Fibroblast of skin of left biceps (primary cell): ENCODE data around the gene IMMP2L.

Source experiments
- DNase-seq, 2 experiments: peaks; one replicate each; pipeline ENCODE4 v3.0.0-alpha.2; 2013; ENCODE audit warnings: low read depth in 2 of 2

The IMMP2L gene

DNA sequence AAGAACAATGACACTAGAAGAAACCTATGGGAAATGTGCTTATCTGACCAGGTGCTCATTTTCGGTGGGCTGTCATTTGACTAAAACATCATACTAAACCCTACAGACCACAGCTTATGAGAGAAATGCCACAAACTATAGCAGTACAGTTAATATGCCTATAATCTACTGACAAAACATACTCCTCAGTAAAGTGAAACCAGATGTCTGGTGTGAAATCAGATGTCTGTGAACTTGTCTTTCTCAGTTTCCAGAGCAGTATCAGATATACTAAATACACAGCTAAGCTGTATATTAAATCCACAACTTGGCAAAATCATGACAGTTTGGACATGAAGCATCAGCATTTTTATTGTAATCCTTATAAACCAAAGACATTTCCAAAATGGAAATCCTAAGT lies 3.3 kb downstream of the IMMP2L start:
- no peak for DNase-seq

DNA sequence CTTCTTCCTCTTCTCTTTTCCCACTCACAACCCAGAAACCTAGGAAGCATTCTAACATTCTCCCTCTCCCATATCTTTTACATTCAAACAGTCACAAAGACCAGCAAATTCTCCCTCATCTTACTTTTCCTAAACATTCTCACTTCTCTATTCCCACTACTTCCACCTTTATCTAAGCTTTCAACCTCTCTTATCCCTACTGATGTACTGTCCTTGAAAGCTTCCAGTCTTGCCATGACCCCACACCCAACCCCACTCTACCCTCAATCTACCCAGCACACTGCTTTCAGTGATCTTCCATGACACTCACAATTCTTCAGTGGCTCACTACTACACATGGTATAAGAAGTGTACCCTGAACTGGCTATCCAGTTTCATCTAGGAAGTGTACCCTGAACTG lies 5.3 kb downstream of the IMMP2L start:
- no peak for DNase-seq

DNA sequence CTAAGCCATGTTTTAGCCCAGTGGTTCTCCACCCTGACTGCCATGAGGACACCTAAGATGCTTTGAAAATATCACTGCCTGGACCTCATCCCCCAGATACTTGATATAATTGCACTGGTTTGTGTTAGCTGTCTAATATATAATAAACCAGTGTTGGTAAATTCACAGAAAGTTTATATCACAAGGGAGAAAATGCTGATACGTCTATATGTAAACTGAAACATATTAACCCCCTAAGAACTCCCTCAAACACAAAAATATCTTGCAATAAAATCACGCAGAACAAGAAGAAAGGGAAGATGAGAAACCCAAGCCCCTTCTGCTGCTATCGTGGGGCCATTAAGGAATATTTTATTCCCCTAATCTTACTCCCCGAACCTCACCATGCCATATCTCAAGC lies 8.2 kb downstream of the IMMP2L start:
- no peak for DNase-seq

DNA sequence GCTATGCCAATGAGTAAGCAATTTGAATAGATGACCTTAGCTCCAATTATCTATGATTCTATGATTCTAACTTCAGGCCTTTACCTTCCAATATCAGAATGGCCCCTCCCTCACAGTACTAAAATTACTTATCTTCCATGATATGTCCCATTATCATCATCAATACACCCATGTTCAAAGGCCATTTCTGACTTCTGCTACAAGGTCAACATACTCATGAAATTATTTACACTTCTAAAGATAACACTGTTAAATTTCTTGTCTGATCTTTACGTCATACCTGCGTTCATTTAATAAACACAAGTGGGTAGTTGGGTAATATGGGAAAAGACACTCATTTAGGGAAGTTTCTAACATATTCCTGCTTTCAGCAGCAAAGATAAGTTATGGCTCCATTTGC lies 21.2 kb downstream of the IMMP2L start:
- no peak for DNase-seq

DNA sequence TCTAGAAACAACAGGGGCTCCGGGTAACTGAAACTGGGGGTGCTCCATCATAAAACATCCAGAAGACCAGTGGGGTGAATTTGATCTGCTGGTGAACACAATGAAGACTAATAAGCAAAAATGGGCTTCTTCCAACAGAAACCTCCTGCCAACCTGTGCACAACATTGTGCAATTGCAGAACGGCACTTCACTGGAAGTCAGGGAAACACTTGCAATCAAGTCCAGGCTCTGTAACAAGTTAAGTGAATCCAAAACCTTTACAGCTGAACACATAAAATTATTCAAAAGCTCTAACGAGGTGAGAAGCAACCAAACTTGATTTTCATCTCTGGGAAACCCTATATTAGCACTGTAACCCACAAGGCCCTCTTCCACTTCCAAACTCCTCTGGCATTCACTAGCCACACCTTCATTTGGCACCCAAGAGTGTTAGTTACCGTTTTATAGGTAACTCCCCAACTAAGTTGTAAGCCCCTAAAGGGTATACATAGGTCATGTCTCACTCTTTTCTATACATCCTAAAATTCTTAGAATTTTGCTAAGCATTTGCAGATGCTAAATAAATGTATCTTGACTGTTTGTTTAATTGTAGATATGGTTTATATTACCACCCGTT lies 22.0 kb downstream of the IMMP2L start:
- no peak for DNase-seq

DNA sequence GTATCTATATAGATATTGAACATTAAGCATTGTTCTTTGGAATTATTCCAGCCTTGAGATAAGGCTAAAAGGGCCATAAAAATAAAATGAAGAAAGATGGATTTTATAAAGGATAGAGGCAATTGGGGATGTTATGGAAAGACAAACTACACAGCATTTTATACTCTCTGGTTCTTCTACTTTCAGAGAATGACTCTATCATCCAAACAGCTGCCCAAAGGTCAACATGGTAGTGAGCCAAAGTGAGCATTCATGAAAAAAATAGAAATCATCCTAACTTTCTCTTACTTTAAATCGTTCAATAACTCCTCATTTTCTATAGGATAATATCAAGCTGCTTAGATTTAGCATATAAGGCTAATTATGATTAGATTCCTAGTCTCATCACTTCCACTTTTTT lies 25.2 kb downstream of the IMMP2L start:
- no peak for DNase-seq

DNA sequence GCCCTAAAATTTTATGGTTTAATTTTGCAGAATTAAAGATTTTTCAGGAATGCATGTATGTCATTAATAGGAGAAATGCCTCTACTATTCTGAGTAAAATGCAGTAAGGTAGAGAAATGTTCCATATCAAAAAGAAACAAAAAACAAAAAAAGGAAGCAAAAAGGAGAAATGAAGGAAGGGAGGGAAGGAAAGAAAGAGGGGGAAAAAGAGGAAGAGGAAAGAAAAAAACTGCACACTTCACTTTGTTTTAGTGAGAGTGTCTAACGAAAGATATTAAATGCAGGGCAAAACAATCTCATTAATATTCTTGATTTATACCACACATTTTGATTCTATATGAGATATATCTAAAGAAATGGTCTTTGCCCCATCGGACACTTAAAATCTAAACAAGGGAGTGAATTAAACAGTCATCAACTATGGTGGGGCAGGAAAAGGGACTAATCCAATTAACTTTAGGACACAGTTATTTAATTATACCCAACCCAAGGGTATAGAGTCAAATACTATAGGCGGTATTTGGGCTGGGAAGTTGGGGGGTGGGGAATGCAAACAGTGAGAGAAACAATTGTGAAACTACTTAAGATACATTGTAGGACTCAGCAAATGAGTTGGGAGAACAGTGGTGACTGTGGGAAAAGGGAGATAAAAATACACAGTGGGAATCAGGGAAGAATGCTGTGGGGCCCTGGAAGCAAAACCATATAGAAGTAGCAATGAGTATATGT lies 27.0 kb downstream of the IMMP2L start:
- no peak for DNase-seq

DNA sequence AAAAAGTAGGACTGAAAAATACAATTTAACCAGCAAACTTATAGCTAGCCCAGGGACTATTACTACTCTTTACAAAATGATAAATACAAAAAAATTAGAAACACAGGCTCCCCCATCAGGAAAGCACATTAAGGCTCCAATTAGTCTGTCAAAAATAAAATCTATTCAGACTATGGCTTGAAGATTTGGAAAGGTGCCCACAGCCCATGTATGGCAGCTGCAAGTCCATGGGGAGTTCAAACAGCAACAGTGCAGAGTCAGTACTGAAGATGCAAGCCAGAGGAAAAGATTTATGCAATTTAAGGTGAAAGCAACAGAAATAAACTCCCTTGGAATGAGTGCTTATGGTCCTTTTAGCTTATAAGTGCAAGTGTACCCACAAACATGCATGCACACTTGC lies 29.7 kb downstream of the IMMP2L start:
- DNase-seq: peak in 1 of 2 experiments; percentile 4

DNA sequence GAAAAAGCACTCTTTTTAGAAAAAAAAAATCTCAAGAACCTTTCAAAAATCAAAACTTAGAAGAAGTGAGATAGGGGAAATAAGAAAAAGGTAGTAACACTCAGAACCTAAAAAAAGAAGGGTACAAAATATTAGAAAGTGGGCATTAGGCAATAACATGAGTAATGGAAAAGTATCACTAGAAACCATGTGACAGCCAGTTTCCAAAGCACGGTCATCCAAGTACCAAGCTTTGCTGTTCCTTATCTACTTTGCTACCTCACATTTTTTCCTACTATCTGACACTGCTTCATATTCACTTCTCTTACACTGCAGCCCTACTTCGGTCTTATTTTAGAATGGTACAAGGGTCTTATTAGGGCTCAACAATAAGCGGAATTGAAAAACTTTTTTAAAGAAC lies 30.3 kb downstream of the IMMP2L start:
- no peak for DNase-seq

DNA sequence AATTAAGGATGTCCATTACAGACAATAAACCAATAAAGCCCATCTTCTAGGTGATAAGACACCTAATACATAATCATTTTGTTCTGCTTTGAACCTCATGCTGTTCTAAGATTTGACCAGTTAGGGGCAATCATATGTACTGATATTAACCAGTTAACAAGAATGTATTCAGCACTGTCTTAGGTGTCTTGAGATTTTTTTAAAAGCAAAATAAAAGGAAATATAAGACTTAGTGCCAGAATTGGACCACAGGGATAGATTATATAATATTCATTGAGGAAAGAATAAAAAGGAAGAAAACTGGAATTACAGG lies 32.0 kb downstream of the IMMP2L start:
- no peak for DNase-seq

DNA sequence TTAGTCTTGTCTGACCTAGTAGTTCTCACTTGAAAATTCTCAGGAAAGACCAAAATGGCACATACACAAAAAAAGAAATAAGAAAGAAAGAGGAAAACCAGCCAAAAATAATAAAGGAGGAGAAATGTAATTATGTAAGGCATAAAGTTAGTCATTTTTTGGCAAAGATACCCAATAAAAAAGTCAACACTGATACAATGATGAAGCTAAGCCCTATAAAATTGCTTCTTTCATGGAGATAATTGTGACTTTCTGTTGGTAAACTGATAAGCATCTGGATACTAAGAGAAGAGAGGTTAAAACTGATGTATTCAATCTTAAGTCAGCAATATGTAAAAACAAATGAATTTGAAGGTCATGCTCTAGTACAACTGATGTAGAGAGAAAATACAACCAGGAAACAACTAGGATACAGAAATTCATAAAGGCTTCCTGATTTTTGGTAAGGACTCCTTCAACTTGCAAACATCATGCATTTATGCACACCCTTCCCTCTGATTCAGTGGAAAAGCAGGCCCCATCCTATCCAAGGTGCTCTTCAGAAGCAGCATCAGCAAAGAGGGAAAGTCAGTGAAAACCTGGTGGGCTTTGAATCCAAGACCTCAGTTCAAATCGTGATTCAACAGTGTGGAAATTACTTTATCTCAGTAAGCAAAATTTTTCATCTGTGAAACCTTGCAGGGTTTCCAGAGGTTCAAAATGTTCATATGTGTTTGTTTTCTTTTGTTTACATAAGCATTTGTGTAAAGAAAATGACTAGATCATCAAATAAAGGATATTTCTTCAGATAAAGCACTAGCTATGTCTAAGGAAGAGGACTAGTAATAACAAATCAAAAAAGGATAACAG lies 32.6 kb downstream of the IMMP2L start:
- no peak for DNase-seq

DNA sequence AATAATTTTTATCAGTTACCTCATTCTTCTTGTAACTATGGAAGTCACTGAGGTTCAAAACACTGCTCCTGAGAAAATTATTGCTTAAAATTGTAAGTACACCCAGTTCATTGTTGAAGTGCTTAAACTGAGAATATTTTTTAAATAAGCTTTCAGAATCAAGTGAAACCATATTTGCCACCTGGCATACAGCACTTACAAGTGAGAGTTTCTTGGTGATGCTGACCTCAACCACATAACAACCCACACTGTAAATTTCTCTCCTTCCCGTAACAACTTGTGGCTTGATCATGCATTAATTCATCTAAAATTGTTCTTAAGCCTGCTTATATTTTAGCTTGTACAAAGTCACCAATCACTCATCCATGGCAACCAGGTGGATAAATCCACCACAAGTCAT lies 34.0 kb downstream of the IMMP2L start:
- no peak for DNase-seq

DNA sequence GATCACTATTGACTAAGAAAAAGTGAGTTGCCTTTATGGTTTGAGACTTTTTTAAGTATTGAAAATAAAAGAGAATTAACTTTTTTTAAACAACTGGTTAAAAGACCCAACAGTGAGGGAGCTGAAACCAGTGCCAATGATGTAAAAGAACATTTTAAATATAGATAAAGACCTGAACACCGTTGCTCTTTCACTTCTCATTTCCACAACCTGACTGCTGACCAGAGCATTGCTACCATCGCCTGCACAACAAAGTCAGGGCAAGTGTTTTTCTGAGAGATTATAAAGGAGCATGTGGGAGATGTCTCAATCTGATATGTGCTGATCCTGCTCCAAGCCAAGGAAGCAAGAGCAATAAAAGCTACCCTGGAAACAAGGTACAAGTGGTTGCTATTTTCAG lies 34.7 kb downstream of the IMMP2L start:
- DNase-seq: no peak

DNA sequence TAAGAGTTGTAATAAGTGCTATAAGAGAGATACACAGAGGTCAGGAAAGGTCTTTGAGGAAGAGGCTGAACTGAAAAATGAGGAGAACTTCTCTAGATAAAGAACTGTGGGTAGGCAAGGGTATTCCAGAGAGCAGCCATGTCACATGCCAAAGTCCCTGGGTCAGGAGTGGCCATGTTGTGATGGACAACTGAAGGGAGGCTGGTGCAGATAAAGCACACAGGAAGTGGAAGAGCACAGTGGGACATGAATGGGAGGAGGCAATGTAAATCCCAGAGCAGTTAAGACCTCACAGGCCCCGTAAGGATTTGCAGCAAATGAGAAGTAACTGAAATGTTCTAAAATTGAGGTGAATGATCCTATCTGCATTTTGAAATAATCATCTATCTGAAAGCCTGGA lies 37.2 kb downstream of the IMMP2L start:
- DNase-seq: no peak

DNA sequence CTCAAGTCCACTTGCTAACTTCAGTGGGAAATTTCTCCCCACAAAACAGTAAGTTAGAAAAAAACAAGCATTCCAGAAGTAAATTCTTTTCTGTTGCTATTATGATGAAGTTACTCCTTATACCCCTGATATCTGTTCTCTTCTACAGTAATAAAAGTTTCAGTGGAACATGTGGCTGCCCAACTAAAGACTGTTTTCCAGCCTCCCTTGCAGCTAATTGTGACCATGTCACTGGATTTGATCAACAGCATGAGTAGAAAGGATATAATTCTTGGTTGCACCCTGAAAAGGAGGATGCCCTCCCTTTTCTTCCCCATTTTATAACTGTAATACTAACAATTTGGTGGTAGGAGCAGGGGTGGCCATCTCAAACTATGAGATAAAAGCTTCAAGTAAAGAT lies 40.6 kb downstream of the IMMP2L start:
- no peak for DNase-seq

DNA sequence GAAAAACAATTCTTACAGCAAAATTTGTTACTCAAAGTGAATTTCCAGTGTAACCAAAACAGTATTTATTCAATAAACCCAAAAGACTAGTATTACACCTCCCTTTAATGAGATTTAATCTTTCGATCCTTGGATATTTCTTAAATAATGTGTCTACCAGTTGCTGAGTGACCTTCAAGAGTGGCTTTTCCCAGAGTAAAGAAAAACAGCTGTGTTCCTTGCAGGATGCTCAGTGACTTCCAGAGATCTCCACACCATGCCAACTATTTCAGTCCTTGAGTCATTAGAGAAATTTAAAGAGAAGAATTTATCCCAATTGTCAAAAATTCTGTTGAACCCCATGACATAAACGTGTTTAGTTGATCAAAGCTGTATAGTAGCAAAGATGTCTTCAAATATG lies 44.0 kb downstream of the IMMP2L start:
- DNase-seq: no peak

DNA sequence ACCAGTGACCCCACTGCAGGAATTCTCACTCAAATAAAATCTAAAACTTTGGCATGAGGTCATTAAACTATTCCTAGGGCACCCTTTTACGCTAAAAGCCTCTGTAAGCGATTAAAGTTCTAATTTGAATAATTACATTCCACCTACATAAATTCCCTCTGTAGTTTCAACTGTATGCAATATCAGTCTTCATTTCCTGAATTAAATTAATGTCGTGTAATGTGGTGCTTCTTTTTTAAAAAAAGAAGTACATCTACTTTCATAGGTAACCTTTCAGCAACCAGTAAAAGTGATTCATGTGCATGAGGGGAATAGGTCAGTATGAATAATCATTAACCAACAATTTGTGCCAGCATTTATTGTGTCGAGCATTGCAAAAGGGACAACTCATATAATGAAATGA lies 44.7 kb downstream of the IMMP2L start:
- no peak for DNase-seq

DNA sequence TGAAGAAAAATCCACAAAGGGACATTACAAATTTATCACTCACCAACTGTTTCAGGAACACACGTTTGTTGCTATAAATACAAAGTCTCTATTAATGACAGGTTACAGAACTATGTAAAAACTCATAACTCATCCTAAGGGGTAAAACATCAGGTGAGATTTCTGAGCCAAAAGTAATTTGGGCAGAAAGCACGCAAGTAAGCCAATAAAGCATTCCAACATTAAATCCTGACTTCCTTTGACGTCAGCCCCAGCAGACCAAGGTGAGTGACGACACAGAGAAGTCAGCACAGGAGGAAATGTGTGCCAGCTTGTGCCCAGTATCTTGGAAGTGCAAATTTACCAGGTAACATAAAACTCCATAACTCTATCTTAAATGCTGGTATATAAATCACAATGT lies 45.7 kb downstream of the IMMP2L start:
- DNase-seq: no peak

DNA sequence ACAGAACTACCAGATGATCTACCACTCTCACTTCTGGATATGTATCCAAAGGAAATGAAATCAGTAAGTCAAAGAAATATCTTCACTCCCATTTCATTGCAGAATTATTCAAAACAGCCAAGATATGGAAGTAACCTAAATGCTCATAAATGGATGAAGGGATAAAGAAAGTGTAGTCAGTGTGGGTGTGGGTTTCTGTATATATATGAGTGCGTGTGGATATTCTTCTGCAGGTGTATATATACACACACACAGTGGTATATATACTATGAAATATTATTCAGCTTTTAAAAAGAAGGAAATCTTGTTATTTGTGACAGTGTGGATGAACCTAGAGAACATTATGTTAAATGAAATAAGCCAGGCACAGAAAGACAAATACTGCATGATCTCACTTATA lies 48.7 kb downstream of the IMMP2L start:
- DNase-seq: no peak

DNA sequence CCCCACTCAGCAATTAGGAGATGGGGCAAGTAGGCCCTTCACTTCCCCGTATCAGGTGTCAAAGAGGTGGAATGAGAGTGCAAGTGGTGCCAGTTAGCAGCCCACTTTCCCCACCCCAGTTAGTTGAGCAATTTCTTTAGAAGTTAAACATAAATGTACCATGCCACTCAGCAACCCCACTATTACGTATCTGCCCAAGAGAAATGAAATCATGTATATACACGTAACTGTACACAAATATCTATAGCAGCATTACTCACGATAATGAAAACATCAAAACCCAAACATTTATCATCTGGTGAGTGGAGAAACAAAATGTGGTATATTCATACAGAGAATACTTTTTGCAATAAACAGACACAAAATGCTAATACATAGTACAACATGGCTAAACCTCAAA lies 50.4 kb downstream of the IMMP2L start:
- DNase-seq: no peak

DNA sequence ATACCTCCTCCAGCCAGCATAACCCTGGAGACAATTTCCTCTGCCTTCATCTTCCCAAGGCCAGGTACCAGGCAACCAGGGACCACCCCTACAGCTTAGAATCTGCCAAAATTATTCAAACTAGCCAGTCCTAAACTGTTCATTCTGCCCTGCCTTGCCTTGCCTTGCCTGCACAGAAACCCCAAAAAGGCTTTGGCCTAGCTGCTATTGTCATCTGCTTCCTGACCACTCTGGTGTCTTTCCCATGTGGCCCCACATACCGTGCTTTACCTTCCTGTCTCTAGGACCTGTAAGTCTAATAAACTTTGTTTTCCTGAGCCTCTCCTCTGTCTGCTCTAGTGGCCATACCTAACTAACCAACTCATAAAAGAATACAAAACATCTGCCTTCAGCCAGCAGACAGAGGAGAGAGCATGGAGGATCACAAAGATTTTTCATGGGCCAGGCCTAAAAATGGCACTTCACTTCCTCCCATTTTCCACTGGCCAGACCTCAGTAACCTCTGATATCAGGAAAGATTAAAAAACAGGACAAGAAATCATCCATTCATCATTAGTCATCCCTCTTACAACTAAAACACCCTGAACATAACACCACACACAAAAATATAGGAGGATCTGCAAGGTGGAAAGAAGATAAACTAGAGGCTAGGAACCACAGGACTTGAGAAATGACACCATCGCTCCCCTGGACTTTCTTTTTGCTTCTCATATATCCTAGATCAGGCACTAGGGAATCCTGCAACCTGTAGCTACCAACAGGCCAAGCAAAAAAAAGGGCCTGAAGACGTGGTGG lies 51.5 kb downstream of the IMMP2L start:
- no peak for DNase-seq

DNA sequence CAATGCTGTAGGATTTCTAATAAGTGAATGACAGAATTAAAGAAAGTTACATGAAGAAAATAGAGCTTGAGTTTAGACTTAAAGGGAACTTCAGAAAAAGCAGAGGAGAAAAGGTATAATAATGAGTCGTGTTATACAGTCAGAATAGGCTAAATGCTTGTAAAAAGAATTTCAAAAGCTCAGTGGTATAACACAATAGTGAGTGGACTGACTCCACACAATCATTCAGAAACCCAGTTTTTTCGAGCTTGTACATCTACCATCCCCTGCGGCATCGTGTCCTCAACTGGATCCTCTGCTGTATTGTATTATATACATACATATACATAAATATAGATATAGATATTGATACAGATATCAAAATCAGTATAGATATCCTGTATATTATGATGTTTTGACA lies 52.2 kb downstream of the IMMP2L start:
- no peak for DNase-seq
